Measurements from ENCODE around the gene TRAF3IP3. TPM values are rescaled to one million over a fixed set of nuclear protein-coding genes. Genes with fewer than 3 reads are reported as not detected.
A peak's percentile ranks its signal among the peaks of the same experiment; 100 is the strongest.

Gene TRAF3IP3
- total RNA-seq, 4 donors from 2014 or later: 1.2 to 10.3 (median 1.9) TPM

DNA sequence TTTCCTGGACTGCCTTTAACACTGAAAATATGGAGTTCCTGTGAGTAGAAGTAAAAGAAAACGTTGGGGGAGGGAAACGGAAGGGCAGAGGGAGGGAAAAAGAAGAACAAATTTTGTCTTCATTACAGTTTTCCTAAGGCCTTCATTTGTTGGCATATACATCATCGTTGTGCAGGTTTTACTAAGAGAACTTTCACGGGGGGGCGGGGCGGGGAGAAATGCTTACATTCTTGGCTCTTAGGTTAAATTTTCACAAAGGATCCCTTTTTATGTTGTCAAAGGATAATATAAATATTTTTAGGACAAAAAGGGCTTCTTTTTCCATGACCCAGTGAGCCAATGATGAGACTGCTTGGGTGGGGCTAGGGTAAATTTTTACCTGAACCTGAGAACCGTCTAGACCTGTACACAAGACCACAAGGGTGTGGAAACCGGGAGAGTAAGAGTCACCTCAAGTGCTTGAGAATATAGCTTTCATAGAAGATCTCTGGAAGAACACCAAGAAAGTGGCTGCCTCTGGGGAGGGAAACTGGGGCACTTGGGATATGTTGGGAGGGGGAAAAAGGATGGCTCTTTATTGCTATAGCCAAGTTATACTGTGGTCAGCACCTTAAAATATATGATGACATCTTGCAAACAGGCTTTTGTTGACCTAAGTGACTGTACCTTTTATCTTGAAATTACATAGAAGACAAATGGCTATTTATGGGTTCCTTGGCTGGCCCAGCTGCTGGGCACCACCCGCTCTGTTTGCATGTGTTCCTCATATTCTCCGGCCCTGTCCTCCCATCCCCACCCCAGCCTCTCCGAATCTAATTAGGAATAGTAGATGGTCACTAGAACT lies 70.0 kb downstream of the TRAF3IP3 start:
- DNase-seq: no peak
- Histone ChIP-seq H3K27me3 (peaks cover 0 to 14% (median 0%) of the 10 kb centered on the region in 4 donors), H3K9me3 (no peaks in the 10 kb centered on the region), H3K36me3 (peaks cover 0 to 10% (median 0%) of the 10 kb centered on the region in 3 donors), H3K4me1 (peaks cover 0 to 78% (median 17%) of the 10 kb centered on the region in 3 donors), H3K4me3 (no peak overlapping the region), H3K27ac (peak overlapping the region; percentile 51 to 87 (median 73))
- TF ChIP-seq, protein P1, sequence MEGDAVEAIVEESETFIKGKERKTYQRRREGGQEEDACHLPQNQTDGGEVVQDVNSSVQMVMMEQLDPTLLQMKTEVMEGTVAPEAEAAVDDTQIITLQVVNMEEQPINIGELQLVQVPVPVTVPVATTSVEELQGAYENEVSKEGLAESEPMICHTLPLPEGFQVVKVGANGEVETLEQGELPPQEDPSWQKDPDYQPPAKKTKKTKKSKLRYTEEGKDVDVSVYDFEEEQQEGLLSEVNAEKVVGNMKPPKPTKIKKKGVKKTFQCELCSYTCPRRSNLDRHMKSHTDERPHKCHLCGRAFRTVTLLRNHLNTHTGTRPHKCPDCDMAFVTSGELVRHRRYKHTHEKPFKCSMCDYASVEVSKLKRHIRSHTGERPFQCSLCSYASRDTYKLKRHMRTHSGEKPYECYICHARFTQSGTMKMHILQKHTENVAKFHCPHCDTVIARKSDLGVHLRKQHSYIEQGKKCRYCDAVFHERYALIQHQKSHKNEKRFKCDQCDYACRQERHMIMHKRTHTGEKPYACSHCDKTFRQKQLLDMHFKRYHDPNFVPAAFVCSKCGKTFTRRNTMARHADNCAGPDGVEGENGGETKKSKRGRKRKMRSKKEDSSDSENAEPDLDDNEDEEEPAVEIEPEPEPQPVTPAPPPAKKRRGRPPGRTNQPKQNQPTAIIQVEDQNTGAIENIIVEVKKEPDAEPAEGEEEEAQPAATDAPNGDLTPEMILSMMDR (IDR thresholded peaks at IDR 0.05): no peak
- no peak for TF ChIP-seq POLR2A (IDR thresholded peaks at IDR 0.05)
- 38 to 65% methylated on average over 11 of the region's 11 CpGs for WGBS, 2 donors
- intact Hi-C loops (cut with DNase I): no loop called here

GRCh38 chr1:209827384-209828262 lies 71.8 kb downstream of the TRAF3IP3 start, which contains the start of gene UTP25:
TSS of gene UTP25 (plus strand) at chr1:209827972. CDS start at chr1:209828064, 92 bp downstream.
- H3K27me3 ChIP-seq: peaks cover 0 to 6% (median 0%) of the 10 kb centered on the region in 4 donors
- peak in 3 of 4 donors; percentile 23 to 72 (median 42) for TF ChIP-seq POLR2A (IDR thresholded peaks at IDR 0.05)
- TF ChIP-seq, protein P1 (IDR thresholded peaks at IDR 0.05): peak; percentile 52 to 85 (median 68)
- intact Hi-C loops (cut with DNase I): no loop called here
- peak within 1 kb of the TSS; percentile 46 to 94 (median 84) for H3K4me3 ChIP-seq
- no peaks in the 10 kb centered on the region for H3K9me3 ChIP-seq
- peak; percentile 80 for DNase-seq
- H3K4me1 ChIP-seq: peaks cover 0 to 69% (median 17%) of the 10 kb centered on the region in 3 donors
- peak within 1 kb of the TSS; percentile 70 to 88 (median 86) for H3K27ac ChIP-seq
- 21 to 34% methylated on average over 25 to 42 of the region's 51 CpGs for WGBS, 2 donors
- H3K36me3 ChIP-seq: peaks cover 0 to 28% (median 4%) of the 10 kb centered on the region in 3 donors

DNA sequence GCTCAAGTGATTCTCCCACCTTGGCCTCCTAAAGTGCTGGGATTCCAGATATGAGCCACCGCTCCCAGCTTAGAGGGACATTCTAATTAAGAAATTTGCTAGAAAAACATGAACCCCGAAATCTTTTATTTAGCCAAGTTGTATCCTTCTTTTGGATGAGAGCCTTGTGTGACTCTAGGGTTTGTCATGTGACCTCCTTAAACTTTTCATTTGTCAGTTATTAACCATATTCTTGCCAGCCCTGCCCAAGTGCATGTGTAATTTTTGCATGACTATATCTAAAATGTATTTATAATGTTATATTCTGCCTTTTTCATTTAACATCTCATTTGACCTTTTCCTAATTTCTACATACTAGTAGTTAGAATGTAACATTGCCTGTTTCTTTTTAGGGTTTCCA lies 73.9 kb downstream of the TRAF3IP3 start:
- Histone ChIP-seq H3K27me3 (peaks cover 0 to 6% (median 0%) of the 10 kb centered on the region in 4 donors), H3K4me3 (no peak overlapping the region), H3K4me1 (peaks cover 0 to 48% (median 17%) of the 10 kb centered on the region in 3 donors), H3K27ac (no peak overlapping the region), H3K36me3 (peaks cover 0 to 49% (median 14%) of the 10 kb centered on the region in 3 donors), H3K9me3 (no peaks in the 10 kb centered on the region)
- WGBS, 2 donors: 68 to 82% methylated on average over 2 of the region's 2 CpGs
- intact Hi-C loops (cut with DNase I): no loop called here
- DNase-seq: no peak
- no peak for TF ChIP-seq POLR2A (IDR thresholded peaks at IDR 0.05)
- TF ChIP-seq, protein P1 (IDR thresholded peaks at IDR 0.05): no peak

GRCh38 chr1:209830722-209831121 lies 74.9 kb downstream of the TRAF3IP3 start:
- H3K27ac ChIP-seq: no peak overlapping the region
- H3K4me1 ChIP-seq: peaks cover 0 to 40% (median 17%) of the 10 kb centered on the region in 3 donors
- intact Hi-C loops (cut with DNase I): no loop called here
- TF ChIP-seq, protein P1 (IDR thresholded peaks at IDR 0.05): no peak
- TF ChIP-seq POLR2A (IDR thresholded peaks at IDR 0.05): no peak
- no peaks in the 10 kb centered on the region for H3K9me3 ChIP-seq
- peaks cover 4 to 59% (median 18%) of the 10 kb centered on the region in 3 donors for H3K36me3 ChIP-seq
- peaks cover 0 to 5% (median 0%) of the 10 kb centered on the region in 4 donors for H3K27me3 ChIP-seq
- no peak overlapping the region for H3K4me3 ChIP-seq
- 81 to 82% methylated on average over 3 of the region's 3 CpGs for WGBS, 2 donors
- no peak for DNase-seq

All from esophagus squamous epithelium (tissue), 5 donors.